NCI-H1417 treated with DMSO at 0.1 percent for 48 hours (cell line): ENCODE results near the gene SOSTDC1.
"Not testable (repeated sequence)": the region's sequence is repeated elsewhere in the genome, so short reads cannot be mapped to it uniquely, and the experiment has no call there.

Experiments
- DNase-seq: peaks from one replicate; lab custom pipeline; 2025; lab: John Stamatoyannopoulos, UW

SOSTDC1 gene

DNA sequence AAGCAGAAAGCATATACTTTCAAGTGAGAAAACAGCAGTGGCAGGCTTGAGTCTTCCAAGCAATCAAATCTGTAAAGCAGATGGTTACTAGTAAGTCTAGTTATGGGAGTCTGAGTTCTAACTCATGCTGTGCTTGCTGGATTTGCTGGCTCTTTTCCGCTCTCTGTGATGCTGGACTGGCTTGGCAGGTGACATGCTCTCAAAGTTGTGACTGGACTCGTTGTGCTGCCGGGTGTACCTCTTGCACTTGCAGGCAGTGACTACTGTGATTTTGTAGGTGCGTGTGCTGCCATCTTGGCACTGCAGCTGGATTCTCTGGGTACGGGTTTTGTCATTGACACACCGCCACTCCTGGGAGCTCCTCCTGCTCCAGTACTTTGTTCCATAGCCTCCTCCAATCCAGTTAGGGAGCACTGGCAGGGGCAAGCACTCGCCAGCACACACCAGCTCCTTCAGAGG is 3.1 kb downstream of the SOSTDC1 start:
- DNase-seq, result no peak

DNA sequence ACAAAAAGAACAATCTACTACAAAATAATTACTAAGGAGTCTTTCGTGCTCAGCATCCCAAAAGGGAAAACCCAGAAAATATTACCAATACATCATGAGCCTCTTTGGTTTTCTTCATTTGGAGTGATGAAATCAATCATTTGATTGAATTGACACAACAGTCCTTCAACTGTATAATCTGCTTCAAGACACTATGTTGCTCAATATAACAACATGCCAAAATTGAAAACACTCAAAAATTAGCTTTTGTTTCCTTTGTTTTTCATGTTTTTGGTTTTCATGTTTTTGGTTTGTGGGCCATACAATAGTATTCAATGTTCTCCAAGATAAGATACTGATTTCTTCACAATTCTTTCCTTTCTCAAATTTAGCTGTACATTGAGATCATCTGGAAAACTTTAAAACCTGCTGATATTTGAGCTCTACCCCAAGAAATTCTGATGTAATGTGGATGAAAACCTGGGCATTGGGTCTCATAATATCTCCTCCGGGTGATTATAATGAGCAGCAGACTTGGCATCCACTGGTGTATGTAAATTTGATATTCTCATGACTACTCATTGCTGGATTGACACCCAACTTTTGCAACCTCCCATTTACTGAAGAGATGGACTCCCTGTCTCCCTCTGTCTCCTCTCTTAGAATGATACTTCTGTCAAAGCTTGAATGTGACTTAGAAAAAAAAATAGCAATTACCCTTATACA is 4.6 kb downstream of the SOSTDC1 start:
- no peak for DNase-seq

DNA sequence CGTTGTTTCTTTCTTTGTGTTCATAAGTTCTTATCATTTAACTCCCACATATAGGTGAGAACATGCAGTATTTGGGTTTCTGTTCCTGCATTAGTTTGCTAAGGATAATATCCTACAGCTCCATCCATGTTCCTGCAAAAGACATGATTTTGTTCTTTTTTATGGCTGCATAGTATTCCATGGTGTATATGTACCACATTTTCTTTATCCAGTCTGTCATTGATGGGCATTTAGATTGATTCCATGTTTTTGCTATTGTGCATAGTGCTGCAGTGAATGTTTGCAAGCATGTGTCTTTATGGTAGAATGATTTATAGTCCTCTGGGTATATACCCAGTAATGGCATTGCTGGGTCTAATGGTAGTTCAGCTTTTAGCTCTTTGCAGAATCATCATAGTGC is 9.2 kb downstream of the SOSTDC1 start:
- DNase-seq, result not testable (repeated sequence)

DNA sequence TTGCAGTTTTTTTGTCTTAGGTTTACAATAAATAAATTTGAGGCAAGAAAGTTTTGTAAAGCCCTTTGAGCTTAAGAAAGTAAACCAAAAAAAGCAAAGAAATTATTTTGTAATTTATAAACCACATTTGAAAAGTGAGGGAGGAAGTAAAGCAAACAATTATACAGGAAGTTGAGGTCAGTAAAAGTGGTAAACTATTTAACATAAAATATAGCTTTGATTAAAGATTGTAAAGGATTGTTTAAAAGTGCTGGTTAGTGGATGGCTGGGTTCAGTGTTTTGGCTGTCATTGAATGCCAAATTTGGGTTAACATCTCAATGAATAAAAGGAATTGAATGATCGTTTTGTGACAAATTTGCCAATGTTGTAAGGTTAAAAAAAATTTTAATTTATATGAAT is 9.9 kb downstream of the SOSTDC1 start:
- no peak for DNase-seq

DNA sequence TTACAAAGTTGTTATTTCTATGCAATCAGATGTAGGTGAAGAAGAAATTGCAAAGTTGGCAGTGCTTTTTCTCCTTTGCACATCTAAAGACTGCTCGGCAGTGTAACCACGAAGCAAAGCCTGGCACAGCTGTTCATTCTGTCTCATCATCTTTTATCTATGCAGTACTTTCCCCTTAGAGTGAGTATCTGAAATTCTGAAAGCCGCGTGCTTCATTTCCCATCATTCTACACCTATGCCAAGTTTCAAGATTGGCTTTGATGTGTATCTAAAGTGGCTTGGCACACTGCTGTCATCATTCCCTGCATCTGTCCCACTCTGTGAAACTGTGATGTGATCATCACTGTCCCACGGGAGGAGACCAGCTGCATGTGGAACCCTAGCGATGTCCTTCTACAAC is 15.2 kb downstream of the SOSTDC1 start:
- DNase-seq, result no peak

DNA sequence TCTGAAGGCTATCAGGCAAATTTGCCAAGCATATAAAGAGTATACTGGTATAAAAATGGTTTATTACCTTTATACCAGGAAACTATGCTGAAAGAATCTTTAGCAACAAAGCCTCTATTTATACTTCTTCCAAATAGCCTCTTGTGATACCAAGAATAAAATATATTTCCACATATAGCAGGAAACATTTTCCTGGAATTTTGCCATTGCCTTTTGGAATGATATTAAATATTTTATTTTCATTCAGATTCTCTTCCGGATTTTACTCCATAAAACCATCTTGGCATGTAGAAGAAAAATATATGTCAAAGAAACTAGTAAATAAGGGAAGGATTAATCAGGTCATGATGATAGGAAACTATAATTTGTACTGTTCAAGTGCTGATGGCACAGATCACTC is 17.7 kb downstream of the SOSTDC1 start:
- DNase-seq, result no peak

DNA sequence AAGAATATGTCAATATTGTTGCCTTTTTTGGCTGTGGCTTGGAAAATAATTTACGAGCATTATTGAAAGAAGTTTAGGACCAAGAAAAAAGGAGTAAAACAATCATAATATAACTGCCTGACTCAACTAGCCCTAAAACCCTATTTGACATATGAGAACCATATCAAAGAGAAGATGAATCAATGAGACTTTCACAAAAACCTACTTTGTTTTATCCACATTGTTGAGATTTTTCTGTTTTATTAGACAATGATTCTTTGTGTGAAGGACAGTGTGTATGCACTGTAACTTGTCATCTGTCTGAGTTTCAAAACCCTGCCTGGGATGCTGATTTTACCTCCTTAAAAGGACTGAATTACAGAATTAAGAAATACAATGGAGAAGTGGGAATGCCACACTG is 19.0 kb downstream of the SOSTDC1 start:
- no peak for DNase-seq

DNA sequence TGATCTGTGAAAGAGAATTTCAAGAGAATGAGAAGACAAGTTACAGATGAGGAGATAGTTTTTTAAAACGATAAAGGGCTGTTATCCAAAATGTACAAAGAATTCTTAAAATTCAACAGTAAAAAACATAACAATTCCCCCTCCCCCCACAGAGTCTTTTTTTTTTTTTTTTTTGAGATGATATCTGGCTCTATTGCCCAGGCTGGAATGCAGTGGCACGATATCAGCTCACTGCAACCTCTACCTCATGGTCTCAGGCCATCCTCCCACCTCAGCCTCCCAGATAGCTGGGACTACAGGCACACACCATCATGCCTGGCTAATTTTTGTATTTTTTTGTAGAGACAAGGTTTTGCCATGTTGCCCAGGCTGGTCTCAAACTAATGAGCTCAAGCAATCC is 21.7 kb downstream of the SOSTDC1 start:
- DNase-seq, result not testable (repeated sequence)

DNA sequence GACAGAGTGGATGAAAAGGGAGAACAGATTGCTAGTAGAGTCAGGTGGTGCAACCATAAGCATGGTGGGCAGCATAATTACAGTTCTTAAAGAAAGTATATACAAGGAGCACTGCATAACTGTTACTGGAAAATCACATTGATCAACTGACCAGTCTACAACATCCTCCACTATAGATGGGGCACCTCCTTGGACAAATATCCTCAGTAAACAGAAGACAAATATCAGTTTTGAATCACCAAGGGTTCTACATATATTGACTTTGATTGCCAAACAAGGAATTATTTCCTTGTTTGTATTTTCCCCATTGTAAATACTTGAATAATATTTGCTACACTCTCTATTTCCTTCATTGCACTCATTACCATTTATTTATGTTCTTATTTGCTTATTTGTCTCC is 26.6 kb downstream of the SOSTDC1 start:
- no peak for DNase-seq

DNA sequence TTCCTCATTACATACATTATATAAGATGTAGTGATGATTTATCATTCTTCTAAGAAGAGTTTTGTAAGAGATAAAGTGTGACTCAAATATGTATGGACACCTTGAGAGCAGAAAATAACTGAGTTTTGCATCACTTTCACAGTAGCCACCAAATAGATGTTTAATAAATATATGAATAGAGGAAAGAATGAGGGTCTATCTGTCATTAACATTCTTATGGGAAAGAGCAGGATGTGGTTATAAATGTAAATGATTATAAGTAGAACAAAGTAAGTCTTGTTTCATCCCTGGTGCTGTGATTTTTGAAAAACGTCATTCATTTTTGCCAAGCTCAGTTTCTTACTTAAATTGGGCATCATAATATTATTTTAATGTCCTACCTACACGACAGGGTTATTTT is 29.2 kb downstream of the SOSTDC1 start:
- DNase-seq, result no peak

DNA sequence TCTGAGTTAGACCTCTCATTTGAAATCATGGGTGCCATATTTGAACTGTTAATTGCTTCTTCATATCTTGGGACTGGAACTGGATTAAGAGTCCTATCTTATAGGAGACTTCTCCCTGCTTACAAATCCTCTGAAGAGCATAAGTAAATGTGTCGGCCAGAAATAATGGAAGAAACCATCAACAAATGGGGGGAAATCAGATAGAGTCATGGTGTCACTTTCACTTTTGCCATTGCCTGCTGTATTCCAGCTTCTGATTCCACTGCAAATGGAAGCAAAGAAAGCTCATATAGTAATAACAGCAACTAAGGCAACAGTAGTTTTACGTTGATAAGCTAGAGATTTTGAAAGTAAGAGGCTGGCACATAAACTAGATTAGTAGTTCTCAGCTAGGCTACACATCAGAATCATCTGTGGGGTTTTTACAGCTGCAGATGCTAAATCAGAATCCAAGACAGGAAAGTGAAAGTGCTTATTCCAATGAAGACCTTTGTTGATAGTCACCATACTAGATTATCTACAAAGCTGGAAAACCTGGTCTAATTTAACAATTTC is 31.9 kb downstream of the SOSTDC1 start:
- no peak for DNase-seq

DNA sequence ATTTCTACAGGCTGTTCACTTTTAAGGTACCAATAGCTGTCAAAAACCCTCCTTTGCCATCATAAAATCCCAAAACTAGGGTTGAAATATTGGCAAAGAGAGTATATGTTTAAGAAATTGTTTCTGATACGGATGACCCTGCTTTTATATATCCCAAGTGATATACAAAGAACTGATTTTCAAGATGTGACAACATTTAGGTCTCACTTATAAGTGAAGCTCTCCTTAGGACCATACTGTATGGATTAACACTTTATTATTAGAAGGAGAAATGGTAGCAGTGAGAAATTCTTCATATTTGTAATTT is 33.2 kb downstream of the SOSTDC1 start:
- DNase-seq, result no peak

DNA sequence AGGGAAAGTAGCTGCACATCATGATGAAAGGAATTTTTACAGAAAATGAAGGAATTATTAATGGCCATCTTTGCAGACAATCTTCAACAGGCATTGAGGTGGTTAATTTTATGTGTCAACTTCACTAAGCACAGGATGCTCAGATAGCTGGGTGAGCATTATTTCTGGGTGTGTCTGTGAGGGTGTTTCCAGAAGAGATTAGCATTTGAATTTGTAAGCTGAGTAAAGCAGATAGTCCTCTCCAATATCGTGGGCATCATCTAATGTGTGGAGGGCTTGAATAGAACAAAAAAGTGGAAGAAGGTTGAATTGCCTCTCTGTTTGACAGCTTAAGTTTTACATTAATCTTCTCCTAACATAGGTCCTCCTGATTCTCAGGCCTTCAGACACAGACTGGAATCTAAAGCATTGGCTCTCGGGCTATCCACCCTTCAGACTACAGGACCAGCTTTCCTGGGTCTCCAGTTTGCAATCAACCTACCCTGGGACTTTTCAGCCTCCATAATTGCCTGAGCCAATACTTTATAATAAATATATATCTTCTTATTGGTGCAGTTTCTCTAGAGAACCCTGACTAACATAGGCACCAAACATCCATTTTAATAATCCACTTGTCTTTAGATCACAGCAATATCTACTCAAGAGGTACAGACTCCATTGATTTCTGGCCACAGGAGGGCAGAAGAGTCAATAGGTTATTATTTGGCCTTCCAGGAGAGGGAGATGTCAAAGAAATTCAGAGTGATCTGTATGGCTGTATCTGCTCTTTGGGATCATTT is 33.7 kb downstream of the SOSTDC1 start:
- DNase-seq, result peak; percentile 3

DNA sequence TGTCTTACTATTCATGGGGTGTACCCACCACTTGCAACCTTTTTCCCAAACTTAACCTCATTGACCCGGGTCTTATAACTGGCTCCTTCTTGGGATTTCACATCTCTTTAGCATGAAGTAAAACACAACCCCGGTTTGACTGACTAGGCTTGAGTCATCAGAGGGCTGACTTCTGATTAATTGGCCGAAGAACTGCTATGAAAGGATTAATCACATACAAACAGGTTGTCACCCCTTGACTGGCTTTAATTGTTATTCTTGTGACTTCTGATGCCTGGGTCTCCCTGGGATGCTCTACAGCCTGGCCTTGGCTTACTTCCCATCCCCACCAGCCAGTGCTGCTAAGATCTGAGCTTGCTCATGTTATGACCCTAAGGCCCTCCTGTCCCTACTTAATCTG is 35.4 kb downstream of the SOSTDC1 start:
- DNase-seq, result no peak

DNA sequence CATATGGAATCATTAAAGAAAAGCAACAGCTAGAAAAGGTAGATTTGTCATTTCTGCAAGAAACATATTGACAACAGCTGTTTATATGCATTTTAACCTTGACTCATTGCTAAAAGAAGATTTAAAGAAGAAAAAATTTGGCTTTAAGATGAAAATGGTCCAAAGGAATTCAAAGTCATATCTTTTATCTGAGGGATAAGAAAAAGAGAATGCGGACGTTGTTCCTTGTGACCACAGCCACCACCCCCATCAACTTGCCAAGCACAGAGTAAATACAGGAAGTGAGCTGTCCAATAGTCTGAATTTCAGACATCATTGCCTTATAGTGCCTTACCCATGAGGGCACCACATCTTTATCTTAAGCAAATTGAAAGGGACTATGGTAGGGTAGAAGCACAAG is 36.9 kb downstream of the SOSTDC1 start:
- DNase-seq, result no peak

DNA sequence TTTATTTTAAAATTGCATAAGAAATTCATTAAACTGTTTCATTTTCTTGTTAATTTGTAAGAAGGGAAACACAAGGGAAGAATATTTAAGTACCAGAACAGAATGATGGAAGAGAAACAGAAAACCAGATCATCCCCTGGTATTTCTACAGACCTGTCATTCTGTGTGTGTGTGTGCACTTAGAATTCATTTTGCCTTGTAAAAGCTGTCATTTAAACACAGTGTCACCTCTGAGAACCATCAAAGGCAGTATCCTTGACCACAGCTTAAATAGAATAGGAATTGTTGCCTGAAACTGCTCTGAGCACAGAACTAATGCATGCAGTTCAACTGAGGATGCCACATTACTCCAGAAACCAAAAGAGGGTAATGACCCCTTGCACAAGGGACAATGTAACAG is 37.4 kb downstream of the SOSTDC1 start:
- no peak for DNase-seq

DNA sequence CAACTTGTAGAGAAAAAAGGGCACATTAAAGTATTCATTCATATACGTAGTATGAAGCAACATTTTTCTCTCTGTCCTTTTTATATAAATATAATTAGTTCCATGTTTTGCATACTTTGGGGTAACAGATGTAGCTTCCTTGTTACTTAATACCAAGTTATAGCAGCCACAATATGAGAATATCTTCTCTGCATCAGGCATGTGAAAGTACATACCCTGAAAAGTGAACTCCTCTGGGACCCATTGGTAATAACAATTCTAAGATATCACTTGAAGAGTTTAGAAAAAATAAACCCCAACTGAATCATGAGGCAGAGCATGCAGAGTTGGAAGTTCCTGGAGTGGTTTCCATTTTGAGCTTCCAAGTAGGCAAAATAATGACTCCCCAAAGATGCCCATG is 41.8 kb downstream of the SOSTDC1 start:
- no peak for DNase-seq

DNA sequence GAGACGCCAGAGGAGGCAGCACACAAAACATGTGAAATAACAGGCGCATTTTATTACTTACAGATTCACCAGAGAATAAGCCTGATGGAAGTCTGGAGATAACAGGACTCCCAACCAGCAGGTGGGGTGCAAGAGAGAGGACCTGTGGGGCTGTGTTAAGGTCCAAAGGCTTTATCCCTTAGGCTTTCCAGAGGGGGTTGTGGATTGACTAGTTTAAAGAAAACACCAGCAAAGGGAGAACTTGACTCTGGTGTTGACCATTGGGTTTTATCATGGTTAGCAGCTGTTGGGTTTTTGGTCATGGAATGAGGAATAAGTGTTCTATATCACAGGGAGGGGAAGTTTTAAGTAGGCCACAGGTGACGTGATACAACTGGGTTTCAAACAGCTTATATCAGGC is 42.6 kb downstream of the SOSTDC1 start:
- no peak for DNase-seq

DNA sequence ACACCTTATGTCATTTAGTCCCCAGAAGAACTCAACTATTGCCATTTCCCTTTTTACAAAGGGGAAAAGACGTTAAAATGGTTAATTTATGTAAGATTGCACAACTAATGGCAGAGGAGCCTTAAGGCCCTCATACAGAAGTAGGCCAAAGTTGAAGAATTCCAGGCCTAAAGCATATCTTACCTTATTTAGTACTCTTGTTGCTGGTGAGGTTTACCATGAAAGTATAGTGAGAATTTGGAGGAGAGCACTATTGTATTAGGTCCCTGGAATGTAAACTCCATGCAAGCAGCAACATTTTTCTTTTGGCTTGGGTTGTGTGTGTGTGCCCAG is 43.5 kb downstream of the SOSTDC1 start:
- no peak for DNase-seq

DNA sequence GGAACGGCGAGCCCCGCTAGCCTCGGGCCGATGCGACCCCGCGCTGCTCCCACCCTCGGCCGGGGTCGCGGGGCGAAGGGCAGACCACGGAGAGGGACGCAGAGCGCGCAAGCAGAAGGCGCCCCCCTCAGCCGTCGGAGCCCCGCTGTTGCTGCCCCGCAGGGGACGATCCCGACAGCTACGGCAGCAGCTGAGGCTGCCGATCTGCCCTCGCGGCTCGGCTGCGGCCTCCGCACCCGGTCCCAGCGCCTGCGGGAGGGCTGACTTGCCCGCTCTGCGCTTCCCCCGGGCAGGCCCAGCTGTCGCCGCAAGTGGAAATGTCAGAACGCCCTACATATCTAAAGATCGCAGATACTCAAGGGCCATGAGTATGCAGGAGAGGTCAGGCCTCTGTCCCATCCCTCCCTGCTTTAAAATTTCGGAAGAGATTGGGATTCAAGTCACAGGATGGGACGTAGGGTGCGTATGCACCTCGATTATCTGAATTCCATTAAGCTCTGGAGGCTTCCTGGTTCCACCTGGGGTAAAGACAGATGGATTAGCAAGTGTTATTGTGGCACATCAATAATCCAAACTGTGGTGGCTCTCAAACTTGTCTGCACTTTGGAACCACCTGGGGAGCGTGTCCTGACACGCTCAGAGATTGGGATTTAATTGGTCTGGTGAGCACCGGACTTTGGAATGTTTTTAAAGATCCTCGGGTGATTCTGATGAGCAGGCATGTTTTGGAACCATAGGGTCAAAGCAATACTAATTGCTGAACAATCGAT is 44.0 kb downstream of the SOSTDC1 start, which contains the start of gene CRPPA:
Gene CRPPA (minus strand): TSS at position 206 of the 770 bp plus-strand sequence. CDS start 216 bp downstream, outside the sequence.
- DNase-seq, result no peak

DNA sequence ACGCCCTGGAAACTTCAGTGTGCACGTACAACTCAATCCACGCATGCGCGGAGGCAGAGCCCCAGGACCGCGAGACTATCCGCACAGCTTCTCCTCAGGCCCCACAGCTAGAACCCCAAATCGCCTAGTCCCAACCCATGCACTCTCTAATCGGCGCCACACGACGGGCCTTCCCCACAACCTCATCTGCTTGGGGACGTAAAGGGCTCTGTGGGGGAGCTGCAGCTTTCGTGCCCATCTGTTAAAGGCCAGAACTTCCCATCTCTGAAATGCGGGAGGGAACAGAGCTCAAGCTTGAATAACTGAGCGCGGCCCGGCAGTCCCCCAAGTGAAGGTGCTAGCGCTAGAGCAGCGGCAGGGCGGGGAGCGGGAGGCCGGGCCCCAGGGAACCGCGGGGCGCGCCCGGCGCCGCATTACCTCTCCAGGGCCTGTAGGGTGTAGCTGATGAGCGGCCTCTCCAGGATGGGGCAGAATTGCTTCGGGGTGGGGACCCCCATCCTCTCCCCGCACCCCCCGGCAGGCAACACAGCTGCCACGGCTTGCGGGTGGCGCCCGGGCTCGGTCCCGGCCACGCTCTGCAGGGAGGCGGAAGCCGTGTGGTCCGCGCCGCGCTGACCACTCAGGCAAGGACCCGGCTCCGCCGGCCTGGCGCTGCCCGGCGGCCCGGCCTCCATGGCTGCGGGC is 44.7 kb downstream of the SOSTDC1 start:
- DNase-seq, result peak; percentile 91

DNA sequence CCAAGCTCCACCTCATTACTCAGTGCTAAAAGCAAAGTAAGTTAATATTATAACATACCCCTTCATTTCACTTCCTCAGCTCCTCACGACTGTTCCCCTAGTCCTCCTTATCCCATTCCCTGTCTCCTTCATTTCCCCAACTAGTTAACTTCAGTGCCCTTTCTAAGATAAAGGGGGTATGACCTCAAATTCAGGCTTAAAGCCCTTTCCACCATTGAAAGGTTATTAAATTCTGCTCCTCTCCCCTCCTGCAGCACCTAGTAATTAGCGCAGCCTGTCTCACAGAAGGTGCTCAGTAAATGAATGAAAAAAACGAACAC is 45.2 kb downstream of the SOSTDC1 start:
- no peak for DNase-seq
